Gastroesophageal sphincter (tissue), 4 donors: ENCODE data around the gene VTI1A. TPM values are rescaled to one million over a fixed set of nuclear protein-coding genes. Genes with fewer than 3 reads are reported as not detected.

Experiments
- ATAC-seq: fragments of 150-250 bp; one replicate; pipeline ENCODE4 v1.9.1; 2016; ENCODE audit warnings: mild to moderate bottlenecking, moderate library complexity
- H3K27ac ChIP-seq, 4 donors: fragments of 200-600 bp; sonication (generic) in 3 of 4; 1 replicate in 3 of 4; 2 replicates in 1 of 4; pipeline ENCODE4 v1.5.1; 2016 to 2019
- H3K27me3 ChIP-seq: fragments of 200-600 bp; sonication (generic); one replicate; pipeline ENCODE4 v1.5.1; 2019
- H3K36me3 ChIP-seq, 2 donors: fragments of 200-600 bp; sonication (generic); one replicate each; pipeline ENCODE4 v1.5.1; 2019; ENCODE audit warnings: control low read depth in 1 of 2
- H3K4me1 ChIP-seq, 3 donors: fragments of 200-600 bp; sonication (generic); 1 replicate in 2 of 3; 2 replicates in 1 of 3; pipeline ENCODE4 v1.5.1; 2016 to 2019; ENCODE audit warnings: control low read depth in 2 of 3
- H3K4me3 ChIP-seq, 2 donors: fragments of 200-600 bp; sonication (generic); one replicate each; pipeline ENCODE4 v1.5.1; 2019; ENCODE audit warnings: mild to moderate bottlenecking in 1 of 2, moderate library complexity in 1 of 2
- H3K9me3 ChIP-seq, 3 donors: fragments of 200-600 bp; sonication (generic); one replicate each; pipeline ENCODE4 v1.5.1; 2017 to 2019; ENCODE audit warnings: control low read depth in 2 of 3
- CTCF ChIP-seq, 4 experiments: fragments of 200-600 bp in 2 of 4; fragments of 450-650 bp in 2 of 4; sonication (generic) in 1 of 4; IDR thresholded peaks; one replicate each; pipeline ENCODE4 v1.5.1; 2017 to 2019; ENCODE audit warnings: antibody characterized with exemption in 4 of 4, mild to moderate bottlenecking in 2 of 4, moderate library complexity in 2 of 4
- EP300 ChIP-seq: sonication (generic); formaldehyde crosslinking; IDR thresholded peaks from one replicate; pipeline ENCODE4 v1.6.1; 2017; ENCODE audit warnings: antibody characterized with exemption, mild to moderate bottlenecking
- POLR2A ChIP-seq, 2 donors: fragments of 450-650 bp; IDR thresholded peaks; one replicate each; pipeline ENCODE4 v1.6.1; 2017; ENCODE audit warnings: antibody characterized with exemption in 2 of 2, mild to moderate bottlenecking in 2 of 2, moderate library complexity in 1 of 2
- POLR2AphosphoS5 ChIP-seq: sonication (generic); formaldehyde crosslinking; IDR thresholded peaks from one replicate; pipeline ENCODE4 v1.6.1; 2017; ENCODE audit warnings: antibody characterized with exemption
- WGBS, 2 donors: methylation state at CpG; one replicate each; pipeline ENCODE4 v1.1.5; 2018; ENCODE audit warnings: low coverage in 1 of 2; 5-methylcytosine and 5-hydroxymethylcytosine counted together
- total RNA-seq, 4 donors: library from RNA; depleted of rRNA; stranded (reverse); fragments of >200 nt; gene quantifications; one replicate each; pipeline ENCODE4 v1.1.0, GENCODE V29; 2016

Gene VTI1A
- total RNA-seq, 4 donors from 2014 or later, result 19.6 to 81.9 (median 43.1) TPM

DNA sequence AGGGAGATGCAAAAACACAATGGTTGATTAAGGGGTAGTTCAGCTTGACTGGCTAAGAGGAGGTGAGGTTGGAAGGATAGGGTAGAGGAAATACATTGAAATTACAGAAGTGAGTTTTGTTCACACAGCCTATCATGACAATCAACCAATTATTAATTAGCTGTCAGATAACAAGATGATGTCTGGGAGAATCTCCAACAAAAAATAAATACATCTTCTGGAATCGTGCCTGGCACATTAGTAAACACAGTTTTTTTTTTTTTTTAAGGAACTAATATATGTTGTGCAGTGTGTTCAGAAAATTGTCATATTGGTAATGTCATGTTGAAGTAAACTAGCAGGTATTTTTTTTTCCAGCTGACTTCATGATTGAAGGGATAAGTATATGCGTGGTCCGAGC, 171.8 kb downstream of the VTI1A start:
- no peak overlapping the region for H3K4me3 ChIP-seq
- no peak overlapping the region for H3K27ac ChIP-seq
- peaks cover 0 to 9% (median 0%) of the 10 kb centered on the region in 3 donors for H3K4me1 ChIP-seq
- peaks cover 0 to 4% (median 0%) of the 10 kb centered on the region in 3 donors for H3K9me3 ChIP-seq
- no peaks in the 10 kb centered on the region for H3K36me3 ChIP-seq
- ATAC-seq, result no peak
- no peaks in the 10 kb centered on the region for H3K27me3 ChIP-seq
- WGBS, 2 donors, result 81 to 86% methylated on average over 3 of the region's 3 CpGs
- TF ChIP-seq POLR2A (IDR thresholded peaks at IDR 0.05), result no peak
- no peak for TF ChIP-seq POLR2AphosphoS5
- TF ChIP-seq EP300, result no peak
- TF ChIP-seq CTCF (IDR thresholded peaks at IDR 0.05), result no peak

DNA sequence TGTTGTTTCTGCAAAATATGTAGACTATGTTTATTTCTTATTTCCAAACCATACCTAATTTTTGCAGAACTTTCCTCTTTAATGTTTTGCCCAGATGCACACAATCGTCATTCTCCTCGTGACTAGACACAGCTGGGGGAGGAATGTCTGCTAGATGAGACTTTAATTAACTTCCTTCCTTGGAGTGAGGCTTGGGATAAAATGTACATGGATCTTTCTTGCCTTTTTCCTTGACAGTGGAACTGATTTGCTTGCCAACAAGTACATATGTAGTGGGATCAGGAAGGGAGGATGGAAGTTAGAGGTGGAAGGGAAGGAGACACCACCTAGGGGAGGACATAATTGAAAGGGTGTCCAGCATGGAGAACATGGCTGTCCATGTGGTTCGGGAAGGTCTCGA, 172.5 kb downstream of the VTI1A start:
- WGBS, 2 donors, result 51 to 82% methylated on average over 2 to 4 of the region's 4 CpGs
- Histone ChIP-seq H3K4me1 (peaks cover 0 to 9% (median 0%) of the 10 kb centered on the region in 3 donors), H3K27ac (no peak overlapping the region), H3K9me3 (peaks cover 0 to 4% (median 0%) of the 10 kb centered on the region in 3 donors), H3K27me3 (no peaks in the 10 kb centered on the region), H3K4me3 (no peak overlapping the region), H3K36me3 (no peaks in the 10 kb centered on the region)
- ATAC-seq, result no peak
- TF ChIP-seq POLR2A (IDR thresholded peaks at IDR 0.05), result no peak
- no peak for TF ChIP-seq CTCF (IDR thresholded peaks at IDR 0.05)
- TF ChIP-seq EP300, result no peak
- TF ChIP-seq POLR2AphosphoS5, result no peak

DNA sequence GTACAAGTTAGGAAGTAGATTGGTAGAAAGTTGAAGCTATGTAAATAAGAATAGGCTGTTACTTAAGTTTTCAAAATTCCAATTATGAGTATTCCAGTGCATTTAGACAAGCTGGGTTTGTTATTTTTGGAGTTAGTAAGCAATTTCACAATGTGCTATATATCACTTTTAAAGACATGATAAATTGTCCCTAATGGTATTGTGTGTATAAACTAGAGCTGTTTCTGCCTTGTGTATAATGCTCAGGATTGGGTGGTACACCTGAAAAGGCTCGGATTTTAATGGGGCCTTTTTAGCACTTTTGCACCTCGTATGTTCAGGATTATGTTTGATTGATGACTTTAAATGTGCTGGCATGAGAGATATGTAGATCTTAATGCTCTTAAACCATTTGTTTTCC, 175.8 kb downstream of the VTI1A start:
- Histone ChIP-seq H3K27ac (no peak overlapping the region), H3K27me3 (no peaks in the 10 kb centered on the region), H3K9me3 (no peaks in the 10 kb centered on the region), H3K4me1 (peaks cover 0 to 9% (median 0%) of the 10 kb centered on the region in 3 donors), H3K36me3 (no peaks in the 10 kb centered on the region), H3K4me3 (no peak overlapping the region)
- WGBS, 2 donors, result 53 to 75% methylated on average over 1 to 2 of the region's 2 CpGs
- ATAC-seq, result no peak
- TF ChIP-seq POLR2A (IDR thresholded peaks at IDR 0.05), result no peak
- no peak for TF ChIP-seq POLR2AphosphoS5
- TF ChIP-seq EP300, result no peak
- TF ChIP-seq CTCF (IDR thresholded peaks at IDR 0.05), result no peak

DNA sequence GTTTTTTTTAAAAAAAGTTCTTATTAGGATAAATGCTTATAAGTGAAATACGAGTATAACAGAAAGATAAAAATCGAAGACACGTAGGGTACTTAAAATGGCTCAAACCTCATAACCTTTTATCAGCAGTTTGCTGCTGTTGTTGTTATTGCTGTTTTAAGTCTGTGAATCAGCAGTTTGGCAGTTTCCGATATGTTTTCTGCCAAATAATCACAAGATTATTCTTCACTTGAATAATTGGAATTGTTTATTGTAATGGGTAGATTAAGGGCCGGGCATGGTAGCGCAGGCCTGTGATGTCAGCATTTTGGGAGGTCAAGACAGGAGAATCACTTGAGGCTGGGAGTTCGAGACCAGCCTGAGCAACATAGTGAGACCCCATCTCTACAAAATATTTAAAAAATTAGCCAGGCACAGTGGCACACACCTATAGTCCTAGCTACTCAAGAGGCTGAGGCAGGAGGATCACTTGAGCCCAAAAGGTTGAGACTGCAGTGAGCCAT, 177.6 kb downstream of the VTI1A start:
- ATAC-seq, result no peak
- no peak overlapping the region for H3K27ac ChIP-seq
- H3K36me3 ChIP-seq, result no peaks in the 10 kb centered on the region
- H3K4me1 ChIP-seq, result peaks cover 0 to 9% (median 0%) of the 10 kb centered on the region in 3 donors
- no peaks in the 10 kb centered on the region for H3K9me3 ChIP-seq
- no peak for TF ChIP-seq POLR2AphosphoS5
- TF ChIP-seq EP300, result no peak
- no peak for TF ChIP-seq CTCF (IDR thresholded peaks at IDR 0.05)
- no peak for TF ChIP-seq POLR2A (IDR thresholded peaks at IDR 0.05)
- H3K27me3 ChIP-seq, result no peaks in the 10 kb centered on the region
- WGBS, 2 donors, result 72 to 86% methylated on average over 5 to 7 of the region's 7 CpGs
- H3K4me3 ChIP-seq, result no peak overlapping the region

DNA sequence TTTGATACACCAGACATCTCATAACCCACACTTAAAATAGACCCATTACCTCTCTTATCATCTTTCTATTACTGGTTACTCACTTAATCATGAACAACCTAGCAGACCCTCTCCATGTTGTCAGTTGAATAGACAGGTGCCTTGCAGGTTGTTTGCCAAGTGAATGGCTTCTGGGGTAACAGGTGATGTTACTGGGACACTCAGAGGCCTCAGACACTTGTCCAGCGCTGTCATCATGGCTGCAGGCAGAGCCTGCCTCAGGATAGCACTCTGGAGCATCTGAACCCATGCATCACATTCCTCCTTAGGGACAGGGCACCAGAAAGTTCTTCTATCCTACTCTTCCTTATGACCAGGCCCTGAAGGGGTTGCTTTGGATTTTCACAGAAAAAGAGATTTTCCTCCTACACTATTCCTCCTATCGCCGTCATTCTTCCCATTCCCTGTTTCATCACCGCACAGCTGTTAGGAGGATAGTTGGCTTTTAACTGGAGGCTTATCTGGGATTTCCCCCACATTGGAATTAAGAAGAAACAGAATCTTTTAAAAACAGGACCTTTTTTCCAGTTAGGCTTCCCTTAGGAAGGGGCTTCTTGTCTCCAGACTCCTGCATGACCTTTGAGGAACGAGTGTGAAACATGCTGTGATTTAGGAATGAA, 182.1 kb downstream of the VTI1A start:
- WGBS, 2 donors, result 83 to 93% methylated on average over 3 to 4 of the region's 5 CpGs
- no peak for ATAC-seq
- no peak overlapping the region for H3K27ac ChIP-seq

More for the DNA sequence above, 182.1 kb downstream of the VTI1A start:
- Histone ChIP-seq H3K27me3 (no peaks in the 10 kb centered on the region), H3K4me3 (no peak overlapping the region), H3K4me1 (no peaks in the 10 kb centered on the region), H3K36me3 (no peaks in the 10 kb centered on the region), H3K9me3 (no peaks in the 10 kb centered on the region)
- TF ChIP-seq POLR2A (IDR thresholded peaks at IDR 0.05) (no peak), EP300 (no peak), CTCF (IDR thresholded peaks at IDR 0.05) (no peak), POLR2AphosphoS5 (no peak)
